Fibroblast of lung (primary cell): Measurements from ENCODE around the gene KCNH6.

ENCODE experiments used
- CTCF ChIP-seq, 2 donors: IDR thresholded peaks in 1 of 2; conservative IDR thresholded peaks in 1 of 2; 1 replicate in 1 of 2; 2 replicates in 1 of 2; pipeline ENCODE4 v1.5.1; 2011 to 2012; ENCODE audit warnings: low read length in 2 of 2, control low read depth in 1 of 2, inconsistent platforms in 1 of 2, low read depth in 1 of 2, mild to moderate bottlenecking in 1 of 2
- EZH2 ChIP-seq: IDR thresholded peaks from 2 replicates; pipeline ENCODE4 v1.5.1; 2012; ENCODE audit warnings: low read length, control low read depth, mild to moderate bottlenecking; ENCODE audit errors: missing control alignments

DNA sequence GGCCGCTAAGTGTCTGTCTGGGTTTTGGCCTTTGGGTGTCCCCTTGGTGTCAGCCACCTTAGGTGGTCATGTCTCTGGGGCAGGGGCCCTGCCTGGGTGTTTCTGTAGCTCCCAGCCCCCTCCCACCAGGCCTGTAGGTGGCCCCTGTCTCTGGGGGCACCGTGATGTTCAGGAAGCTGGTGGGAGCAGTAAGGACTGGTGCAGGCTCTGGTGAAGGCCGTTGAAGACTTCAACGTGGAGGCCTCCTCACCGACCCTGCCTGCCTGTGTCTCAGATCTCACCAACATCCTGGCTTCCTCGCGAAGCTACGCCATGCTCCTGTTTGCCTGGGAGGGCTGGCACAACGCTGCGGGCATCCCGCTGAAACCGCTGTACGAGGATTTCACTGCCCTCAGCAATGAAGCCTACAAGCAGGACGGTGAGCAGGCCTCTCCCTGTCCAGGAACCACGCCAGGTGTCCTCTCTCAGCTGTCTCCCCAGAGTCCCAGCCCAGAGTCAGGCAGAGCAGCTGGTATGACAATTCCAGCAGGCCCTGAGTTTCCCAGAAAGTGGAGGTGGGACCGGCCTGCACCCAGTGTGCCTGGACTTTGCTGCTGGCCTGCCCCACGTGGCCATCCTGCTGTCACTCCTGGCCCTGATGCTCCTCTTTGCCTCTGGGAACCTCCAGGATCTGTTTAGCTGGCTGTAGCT is 43.5 kb upstream of the KCNH6 start:
- no peak for TF ChIP-seq CTCF (conservative IDR thresholded peaks at IDR 0.05 in 1 of 2, IDR thresholded peaks at IDR 0.05 in 1 of 2; ENCODE audit: low read depth in 1 of 2, low read length in 2 of 2)
- TF ChIP-seq EZH2 = no peak
